ENCODE measurements around the gene FAM193B.

FAM193B gene

GRCh38 chr5:177593511-177593910, 39.1 kb upstream of the FAM193B start:
- H3K4me3 ChIP-seq (ENCODE audit: insufficient read length, low read depth): no peak overlapping the region
- H3K9ac ChIP-seq (ENCODE audit: insufficient read length, low read depth): peak overlapping the region; percentile 11
- peaks cover 39% of the 10 kb centered on the region for H3K36me3 ChIP-seq (ENCODE audit: insufficient read depth, insufficient read length, low read length)
- H3K27me3 ChIP-seq (ENCODE audit: insufficient read depth, insufficient read length): peaks cover 26% of the 10 kb centered on the region
- no peak for DNase-seq (ENCODE audit: low read depth, low spot score)
- H3K9me3 ChIP-seq (ENCODE audit: insufficient read depth, low read length): no peaks in the 10 kb centered on the region
- H3K4me1 ChIP-seq (ENCODE audit: insufficient read depth, insufficient read length): no peaks in the 10 kb centered on the region
- TF ChIP-seq ZNF274 (IDR thresholded peaks at IDR 0.05; ENCODE audit: low read depth, low read length) (no peak), YY1 (IDR thresholded peaks at IDR 0.05; ENCODE audit: insufficient read depth, insufficient read length) (no peak), SUZ12 (IDR thresholded peaks at IDR 0.05; ENCODE audit: extremely low read depth, insufficient read depth, insufficient read length) (no peak)

DNA sequence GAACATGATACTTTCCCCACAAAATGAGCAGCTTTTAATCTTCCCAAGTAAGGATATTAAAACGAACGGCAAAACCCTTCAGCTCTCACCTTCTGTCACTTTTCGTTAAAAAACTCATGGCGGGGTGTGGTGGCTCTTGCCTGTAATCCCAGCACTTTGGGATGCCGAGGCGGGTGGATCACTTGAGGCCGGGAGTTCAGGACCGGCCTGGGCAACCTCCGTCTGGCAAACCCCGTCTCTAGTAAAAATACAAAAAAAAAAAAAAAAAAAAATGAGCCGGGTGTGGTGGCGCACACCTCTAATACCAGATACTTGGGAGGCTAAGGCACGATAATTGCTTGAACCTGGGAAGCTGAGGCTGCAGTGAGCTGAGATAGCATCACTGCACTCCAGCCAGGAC, 38.5 kb upstream of the FAM193B start:
- Histone ChIP-seq H3K4me1 (ENCODE audit: insufficient read depth, insufficient read length) (no peaks in the 10 kb centered on the region), H3K4me3 (ENCODE audit: insufficient read length, low read depth) (peak overlapping the region; percentile 98), H3K9ac (ENCODE audit: insufficient read length, low read depth) (peak overlapping the region; percentile 98), H3K27me3 (ENCODE audit: insufficient read depth, insufficient read length) (peaks cover 24% of the 10 kb centered on the region), H3K9me3 (ENCODE audit: insufficient read depth, low read length) (no peaks in the 10 kb centered on the region), H3K36me3 (ENCODE audit: insufficient read depth, insufficient read length, low read length) (peaks cover 39% of the 10 kb centered on the region)
- DNase-seq (ENCODE audit: low read depth, low spot score): no peak
- TF ChIP-seq YY1 (IDR thresholded peaks at IDR 0.05; ENCODE audit: insufficient read depth, insufficient read length) (no peak), ZNF274 (IDR thresholded peaks at IDR 0.05; ENCODE audit: low read depth, low read length) (no peak), SUZ12 (IDR thresholded peaks at IDR 0.05; ENCODE audit: extremely low read depth, insufficient read depth, insufficient read length) (no peak)

- peak; percentile 80 for DNase-seq (ENCODE audit: low read depth, low spot score)
- peaks cover 24% of the 10 kb centered on the region for H3K27me3 ChIP-seq (ENCODE audit: insufficient read depth, insufficient read length)
- H3K36me3 ChIP-seq (ENCODE audit: insufficient read depth, insufficient read length, low read length): peaks cover 39% of the 10 kb centered on the region
- peak within 1 kb of the TSS; percentile 98 for H3K9ac ChIP-seq (ENCODE audit: insufficient read length, low read depth)
- H3K4me1 ChIP-seq (ENCODE audit: insufficient read depth, insufficient read length): no peaks in the 10 kb centered on the region
- TF ChIP-seq ZNF274 (IDR thresholded peaks at IDR 0.05; ENCODE audit: low read depth, low read length) (no peak), YY1 (IDR thresholded peaks at IDR 0.05; ENCODE audit: insufficient read depth, insufficient read length) (peak; percentile 79)
- H3K4me3 ChIP-seq (ENCODE audit: insufficient read length, low read depth): peak within 1 kb of the TSS; percentile 98
- no peaks in the 10 kb centered on the region for H3K9me3 ChIP-seq (ENCODE audit: insufficient read depth, low read length)
Measured at GRCh38 chr5:177592010-177592834, 37.9 kb upstream of the FAM193B start, which contains the start of gene TMED9. Gene TMED9 (plus strand): TSS chr5:177592203. CDS start chr5:177592215, 12 bp downstream.

GRCh38 chr5:177591690-177592009, 37.3 kb upstream of the FAM193B start:
- H3K4me3 ChIP-seq (ENCODE audit: insufficient read length, low read depth): peak overlapping the region; percentile 98
- peaks cover 25% of the 10 kb centered on the region for H3K27me3 ChIP-seq (ENCODE audit: insufficient read depth, insufficient read length)
- no peak for DNase-seq (ENCODE audit: low read depth, low spot score)
- H3K9me3 ChIP-seq (ENCODE audit: insufficient read depth, low read length): no peaks in the 10 kb centered on the region
- no peaks in the 10 kb centered on the region for H3K4me1 ChIP-seq (ENCODE audit: insufficient read depth, insufficient read length)
- TF ChIP-seq YY1 (IDR thresholded peaks at IDR 0.05; ENCODE audit: insufficient read depth, insufficient read length): no peak
- no peak for TF ChIP-seq SUZ12 (IDR thresholded peaks at IDR 0.05; ENCODE audit: extremely low read depth, insufficient read depth, insufficient read length)
- no peak for TF ChIP-seq ZNF274 (IDR thresholded peaks at IDR 0.05; ENCODE audit: low read depth, low read length)
- H3K36me3 ChIP-seq (ENCODE audit: insufficient read depth, insufficient read length, low read length): peaks cover 37% of the 10 kb centered on the region
- no peak overlapping the region for H3K9ac ChIP-seq (ENCODE audit: insufficient read length, low read depth)

DNA sequence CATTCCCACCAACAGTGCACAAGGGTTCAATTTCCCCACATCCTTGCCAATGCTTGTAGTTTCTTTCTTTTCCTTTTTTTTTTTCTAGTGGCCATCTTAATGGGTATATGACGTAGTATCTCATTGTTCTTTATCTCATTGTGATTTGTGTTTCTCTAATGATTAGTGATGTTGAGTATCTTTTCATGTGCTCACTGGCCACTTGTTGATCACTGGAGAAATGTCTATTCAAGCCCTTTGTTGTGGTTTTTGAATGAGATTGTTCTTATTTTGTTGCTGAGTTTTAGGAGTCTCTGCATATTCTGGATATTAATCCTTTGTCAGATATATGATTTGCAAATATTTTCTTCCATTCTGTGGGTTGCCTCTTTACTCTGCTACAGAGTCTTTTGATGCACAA, 36.0 kb upstream of the FAM193B start:
- Histone ChIP-seq H3K27me3 (ENCODE audit: insufficient read depth, insufficient read length) (peaks cover 35% of the 10 kb centered on the region), H3K9ac (ENCODE audit: insufficient read length, low read depth) (no peak overlapping the region), H3K4me3 (ENCODE audit: insufficient read length, low read depth) (no peak overlapping the region), H3K36me3 (ENCODE audit: insufficient read depth, insufficient read length, low read length) (peaks cover 24% of the 10 kb centered on the region), H3K9me3 (ENCODE audit: insufficient read depth, low read length) (no peaks in the 10 kb centered on the region), H3K4me1 (ENCODE audit: insufficient read depth, insufficient read length) (no peaks in the 10 kb centered on the region)
- DNase-seq (ENCODE audit: low read depth, low spot score): no peak
- TF ChIP-seq YY1 (IDR thresholded peaks at IDR 0.05; ENCODE audit: insufficient read depth, insufficient read length): no peak
- no peak for TF ChIP-seq ZNF274 (IDR thresholded peaks at IDR 0.05; ENCODE audit: low read depth, low read length)
- TF ChIP-seq SUZ12 (IDR thresholded peaks at IDR 0.05; ENCODE audit: extremely low read depth, insufficient read depth, insufficient read length): no peak

DNA sequence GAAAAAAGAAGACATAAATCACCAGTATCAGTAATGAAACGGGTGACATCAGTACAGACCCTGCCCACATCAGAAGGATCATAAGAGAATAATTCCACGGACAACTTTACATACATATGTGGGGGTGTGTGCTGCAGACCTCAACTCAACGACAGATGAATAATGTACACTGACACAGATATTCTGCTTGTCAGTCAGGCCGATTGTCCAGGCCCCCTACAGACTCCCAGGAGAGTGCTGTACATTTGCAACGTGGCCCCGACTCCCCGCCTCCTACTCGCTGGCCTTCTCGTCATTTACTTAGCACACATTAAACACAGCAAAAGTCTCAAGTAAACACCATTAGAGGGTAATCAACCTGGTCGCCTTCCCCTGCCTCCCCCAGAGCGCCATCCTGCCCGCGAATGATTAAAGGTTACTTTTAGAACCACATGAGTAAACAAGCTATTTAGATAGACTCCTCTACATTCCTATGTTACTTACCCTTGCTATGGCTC, 34.1 kb upstream of the FAM193B start:
- Histone ChIP-seq H3K4me3 (ENCODE audit: insufficient read length, low read depth) (no peak overlapping the region), H3K9me3 (ENCODE audit: insufficient read depth, low read length) (no peaks in the 10 kb centered on the region), H3K9ac (ENCODE audit: insufficient read length, low read depth) (no peak overlapping the region), H3K4me1 (ENCODE audit: insufficient read depth, insufficient read length) (no peaks in the 10 kb centered on the region), H3K27me3 (ENCODE audit: insufficient read depth, insufficient read length) (peaks cover 55% of the 10 kb centered on the region), H3K36me3 (ENCODE audit: insufficient read depth, insufficient read length, low read length) (peaks cover 5% of the 10 kb centered on the region)
- TF ChIP-seq YY1 (IDR thresholded peaks at IDR 0.05; ENCODE audit: insufficient read depth, insufficient read length): no peak
- no peak for DNase-seq (ENCODE audit: low read depth, low spot score)

- Histone ChIP-seq H3K4me3 (ENCODE audit: insufficient read length, low read depth) (no peak overlapping the region), H3K9me3 (ENCODE audit: insufficient read depth, low read length) (no peaks in the 10 kb centered on the region), H3K9ac (ENCODE audit: insufficient read length, low read depth) (no peak overlapping the region), H3K4me1 (ENCODE audit: insufficient read depth, insufficient read length) (no peaks in the 10 kb centered on the region), H3K36me3 (ENCODE audit: insufficient read depth, insufficient read length, low read length) (no peaks in the 10 kb centered on the region), H3K27me3 (ENCODE audit: insufficient read depth, insufficient read length) (peaks cover 4% of the 10 kb centered on the region)
- no peak for DNase-seq (ENCODE audit: low read depth, low spot score)
- TF ChIP-seq SUZ12 (IDR thresholded peaks at IDR 0.05; ENCODE audit: extremely low read depth, insufficient read depth, insufficient read length) (no peak), ZNF274 (IDR thresholded peaks at IDR 0.05; ENCODE audit: low read depth, low read length) (no peak)
Measured at GRCh38 chr5:177578316-177578715, 24.0 kb upstream of the FAM193B start.

Measured in NT2/D1 (cell line).